Neuronal stem cell (in vitro differentiated cells): ENCODE measurements around the gene ARID4B.
"Not testable (repeated sequence)": the region's sequence is repeated elsewhere in the genome, so short reads cannot be mapped to it uniquely, and the experiment has no call there.

Experiments
- DNase-seq: peaks from one replicate; pipeline ENCODE4 v3.0.0-alpha.2; 2013; ENCODE audit warnings: low spot score
- H2AFZ ChIP-seq: one replicate; pipeline ENCODE4 v1.6.1; 2013; ENCODE audit warnings: mild to moderate bottlenecking, low read length, inconsistent platforms
- H2AK5ac ChIP-seq: 2 replicates; pipeline ENCODE4 v1.6.1; 2013; ENCODE audit warnings: low read depth, mild to moderate bottlenecking, inconsistent platforms, low read length, moderate library complexity, mixed read lengths
- H2BK120ac ChIP-seq: 2 replicates; pipeline ENCODE4 v1.6.1; 2013; ENCODE audit warnings: low read depth, mild to moderate bottlenecking, inconsistent platforms, low read length, moderate library complexity, mixed read lengths
- H2BK12ac ChIP-seq: one replicate; pipeline ENCODE4 v1.6.1; 2013; ENCODE audit warnings: low read length, inconsistent platforms
- H2BK15ac ChIP-seq: 2 replicates; pipeline ENCODE4 v1.6.1; 2013; ENCODE audit warnings: mild to moderate bottlenecking, low read length, inconsistent platforms, mixed read lengths
- H2BK5ac ChIP-seq: one replicate; pipeline ENCODE4 v1.6.1; 2013; ENCODE audit warnings: inconsistent platforms, mild to moderate bottlenecking, low read length, moderate library complexity
- H3K14ac ChIP-seq: one replicate; pipeline ENCODE4 v1.6.1; 2013; ENCODE audit warnings: low read length, inconsistent platforms
- H3K18ac ChIP-seq: 2 replicates; pipeline ENCODE4 v1.6.1; 2013; ENCODE audit warnings: low read length, inconsistent platforms
- H3K23ac ChIP-seq: 2 replicates; pipeline ENCODE4 v1.6.1; 2013; ENCODE audit warnings: low read depth, mild to moderate bottlenecking, mixed read lengths, low read length, inconsistent platforms; ENCODE audit not compliant: poor library complexity
- H3K27ac ChIP-seq: replicated peaks from 3 replicates; pipeline ENCODE4 v1.5.1; 2013; ENCODE audit warnings: low read length, inconsistent platforms
- H3K27me3 ChIP-seq, 3 experiments: 2 replicates each; pipeline ENCODE4 v1.6.1; 2013; ENCODE audit warnings: low read length in 3 of 3, mild to moderate bottlenecking in 2 of 3, inconsistent platforms in 1 of 3, low read depth in 1 of 3, mixed read lengths in 1 of 3, moderate library complexity in 1 of 3; ENCODE audit not compliant: control insufficient read depth in 3 of 3, insufficient read depth in 3 of 3
- H3K36me3 ChIP-seq, 2 donors: replicated peaks in 1 of 2; 2 replicates each; pipeline ENCODE4 v1.6.1; 2013; ENCODE audit warnings: low read length in 2 of 2; ENCODE audit not compliant: control insufficient read depth in 2 of 2, insufficient read depth in 2 of 2
- H3K4ac ChIP-seq: 2 replicates; pipeline ENCODE4 v1.6.1; 2013; ENCODE audit warnings: inconsistent platforms, mild to moderate bottlenecking, low read length, moderate library complexity
- H3K4me1 ChIP-seq, 2 donors: 1 replicate in 1 of 2; 2 replicates in 1 of 2; pipeline ENCODE4 v1.6.1; 2013; ENCODE audit warnings: low read length in 2 of 2, low read depth in 1 of 2; ENCODE audit not compliant: control insufficient read depth in 2 of 2, insufficient read depth in 1 of 2
- H3K4me2 ChIP-seq: one replicate; pipeline ENCODE4 v1.6.1; 2013; ENCODE audit warnings: mild to moderate bottlenecking, low read length, inconsistent platforms; ENCODE audit not compliant: insufficient read depth, poor library complexity, severe bottlenecking
- H3K4me3 ChIP-seq, 2 donors: 2 replicates each; pipeline ENCODE4 v1.5.1; 2013; ENCODE audit warnings: low read length in 2 of 2, mild to moderate bottlenecking in 2 of 2, inconsistent platforms in 1 of 2, moderate library complexity in 1 of 2
- H3K79me1 ChIP-seq: one replicate; pipeline ENCODE4 v1.6.1; 2013; ENCODE audit warnings: low read depth, mild to moderate bottlenecking, inconsistent platforms, low read length, moderate library complexity
- H3K9ac ChIP-seq: one replicate; pipeline ENCODE4 v1.6.1; 2013; ENCODE audit warnings: mild to moderate bottlenecking, low read depth, low read length, inconsistent platforms; ENCODE audit not compliant: poor library complexity
- H3K9me3 ChIP-seq, 2 donors: replicated peaks in 1 of 2; 2 replicates each; pipeline versions ENCODE3 to v1.6.1; 2013; ENCODE audit warnings: low read length in 2 of 2, mild to moderate bottlenecking in 2 of 2, inconsistent platforms in 1 of 2, low read depth in 1 of 2, mixed read lengths in 1 of 2, moderate library complexity in 1 of 2; ENCODE audit not compliant: control insufficient read depth in 2 of 2, insufficient read depth in 1 of 2
- H4K8ac ChIP-seq: one replicate; pipeline ENCODE4 v1.6.1; 2013; ENCODE audit warnings: low read depth, mild to moderate bottlenecking, inconsistent platforms, low read length, moderate library complexity
- H4K91ac ChIP-seq: one replicate; pipeline ENCODE4 v1.6.1; 2013; ENCODE audit warnings: low read length, low read depth, mild to moderate bottlenecking, inconsistent platforms; ENCODE audit not compliant: poor library complexity
- WGBS, 2 donors: extraction: QIAGEN DNeasy Blood & Tissue Kit; methylation state at CpG; one replicate each; pipeline ENCODE4 v1.1.7; 2013; ENCODE audit warnings: missing lambda C conversion rate in 2 of 2, mixed read lengths in 1 of 2; ENCODE audit not compliant: insufficient read length in 2 of 2, insufficient replicate concordance in 1 of 2; ENCODE audit errors: extremely low coverage in 2 of 2; 5-methylcytosine and 5-hydroxymethylcytosine counted together

Gene ARID4B

DNA sequence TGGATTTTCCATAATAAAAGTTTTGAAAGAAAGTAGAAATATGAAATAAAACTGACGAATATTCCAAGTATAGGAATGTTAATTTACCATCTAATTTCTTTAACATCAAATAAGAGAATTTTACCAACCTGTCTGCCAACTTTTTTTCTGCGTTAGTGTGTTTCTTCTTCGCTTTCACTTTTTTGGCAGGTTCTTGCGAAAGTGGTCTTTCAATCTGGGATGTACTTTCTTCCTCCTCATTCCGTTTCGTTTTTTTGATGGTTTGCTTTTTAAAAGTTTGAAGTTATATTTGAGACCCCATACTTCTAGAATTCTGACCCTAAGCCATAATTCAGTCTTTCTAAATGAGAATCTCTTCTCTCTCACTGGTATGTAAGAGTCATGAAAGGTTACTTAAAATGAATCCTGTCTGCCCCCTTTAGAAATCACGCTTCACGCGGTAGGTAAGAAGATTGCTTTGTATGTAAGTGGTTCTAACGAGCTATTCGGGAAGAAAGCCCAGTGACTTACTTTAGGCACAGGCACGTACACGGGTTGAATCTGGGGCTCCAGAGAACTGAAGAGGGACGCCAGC, 167.5 kb downstream of the ARID4B start:
- no CpG with 5 or more reads among the region's 14 CpGs for WGBS, 2 donors
- DNase-seq: no peak

DNA sequence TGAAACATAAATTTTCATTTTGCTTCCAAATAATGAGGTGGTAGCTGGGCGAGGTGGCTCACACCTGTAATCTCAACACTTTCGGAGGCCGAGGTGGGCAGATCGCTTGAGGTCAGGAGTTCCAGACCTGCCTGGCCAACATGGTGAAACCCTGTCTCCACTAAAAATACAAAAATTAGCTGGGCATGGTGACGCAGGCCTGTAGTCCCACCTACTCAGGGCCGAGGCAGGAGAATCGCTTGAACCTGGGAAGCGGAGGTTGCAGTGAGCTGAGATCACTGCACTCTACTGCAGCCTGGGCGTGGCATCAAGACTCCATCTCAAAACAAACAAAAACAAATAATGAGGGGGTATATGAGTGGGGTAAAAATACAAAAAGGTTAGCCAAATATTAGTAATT, 168.0 kb downstream of the ARID4B start:
- H3K79me1 ChIP-seq, H3K27me3 ChIP-seq, H2BK120ac ChIP-seq, DNase-seq, H3K14ac ChIP-seq, H2BK15ac ChIP-seq, H3K4me2 ChIP-seq, H4K91ac ChIP-seq, H2AFZ ChIP-seq, H2BK5ac ChIP-seq, H3K4me1 ChIP-seq, H2BK12ac ChIP-seq, H2AK5ac ChIP-seq, H3K27ac ChIP-seq, H3K23ac ChIP-seq, H3K9ac ChIP-seq, H3K18ac ChIP-seq, H3K4ac ChIP-seq, H4K8ac ChIP-seq, H3K9me3 ChIP-seq: not testable (repeated sequence)
- peak overlapping the region in 1 of 2 donors; percentile 77 for H3K4me3 ChIP-seq
- no CpG with 5 or more reads among the region's 9 CpGs for WGBS, 2 donors
- peaks cover 13 to 53% of the 10 kb centered on the region in 2 donors for H3K36me3 ChIP-seq

More for the DNA sequence above, 167.5 kb downstream of the ARID4B start:
- H4K8ac ChIP-seq: no peak overlapping the region
- no peak overlapping the region for H2BK5ac ChIP-seq
- peak overlapping the region; percentile 61 for H3K4me2 ChIP-seq
- peak overlapping the region; percentile 57 for H3K14ac ChIP-seq
- no peak overlapping the region for H4K91ac ChIP-seq
- no peaks in the 10 kb centered on the region for H3K27me3 ChIP-seq
- H3K4me3 ChIP-seq: peak overlapping the region; percentile 77 to 92
- no peak overlapping the region for H3K4ac ChIP-seq
- no peak overlapping the region for H2BK15ac ChIP-seq
- H3K18ac ChIP-seq: peak overlapping the region; percentile 93
- H2BK12ac ChIP-seq: no peak overlapping the region
- peak overlapping the region; percentile 58 for H3K27ac ChIP-seq
- H2AK5ac ChIP-seq: no peak overlapping the region
- no peak overlapping the region for H2BK120ac ChIP-seq
- H3K4me1 ChIP-seq: peaks cover 3% of the 10 kb centered on the region in 2 donors
- H3K23ac ChIP-seq: no peak overlapping the region
- peaks cover 3% of the 10 kb centered on the region for H3K79me1 ChIP-seq
- peak overlapping the region; percentile 95 for H3K9ac ChIP-seq
- H2AFZ ChIP-seq: peak overlapping the region; percentile 88
- H3K9me3 ChIP-seq: no peaks in the 10 kb centered on the region
- H3K36me3 ChIP-seq: peaks cover 13 to 48% of the 10 kb centered on the region in 2 donors

GRCh38 chr1:235159284-235159683, 168.7 kb downstream of the ARID4B start:
- not testable (repeated sequence) for H3K18ac ChIP-seq, H3K4me2 ChIP-seq, H3K9ac ChIP-seq, DNase-seq, H3K79me1 ChIP-seq, H3K4me1 ChIP-seq, H3K27me3 ChIP-seq, H4K8ac ChIP-seq, H2BK15ac ChIP-seq, H4K91ac ChIP-seq, H3K27ac ChIP-seq, H2BK120ac ChIP-seq, H2BK5ac ChIP-seq, H2BK12ac ChIP-seq, H2AFZ ChIP-seq, H3K9me3 ChIP-seq, H3K4ac ChIP-seq, H3K23ac ChIP-seq, H3K14ac ChIP-seq, H3K4me3 ChIP-seq, H2AK5ac ChIP-seq
- peaks cover 15 to 59% of the 10 kb centered on the region in 2 donors for H3K36me3 ChIP-seq
- WGBS, 2 donors: no CpG with 5 or more reads among the region's 9 CpGs

- no peak for DNase-seq
- WGBS, 2 donors: no CpG with 5 or more reads among the region's 6 CpGs
- Histone ChIP-seq H3K4ac (no peak overlapping the region), H2BK15ac (no peak overlapping the region), H4K8ac (no peak overlapping the region), H2BK5ac (no peak overlapping the region), H3K27me3 (no peaks in the 10 kb centered on the region), H2AFZ (no peak overlapping the region), H3K4me2 (no peak overlapping the region), H2BK12ac (no peak overlapping the region), H3K79me1 (peaks cover 3% of the 10 kb centered on the region), H3K14ac (no peak overlapping the region), H3K27ac (no peak overlapping the region), H3K4me1 (peaks cover 3% of the 10 kb centered on the region in 2 donors), H3K18ac (no peak overlapping the region), H3K23ac (no peak overlapping the region), H3K4me3 (no peak overlapping the region), H3K9ac (no peak overlapping the region), H2BK120ac (no peak overlapping the region), H3K9me3 (no peaks in the 10 kb centered on the region), H4K91ac (no peak overlapping the region), H2AK5ac (no peak overlapping the region), H3K36me3 (peaks cover 16 to 63% of the 10 kb centered on the region in 2 donors)
These were observed 169.3 kb downstream of the ARID4B start for GRCh38 chr1:235158680-235159079.
